OCI-LY3 (cell line): ENCODE results near the gene OR52E4.

ENCODE experiments used
- H2AFZ ChIP-seq: fragments of 200-600, 300-600 bp; shearing (Covaris generic); 2 replicates; pipeline ENCODE4 v1.6.0; 2014; ENCODE audit warnings: antibody characterized with exemption, low read depth, low read length
- H3K27ac ChIP-seq: fragments of 200-600, 300-600 bp; sonication (generic); 2 replicates; pipeline ENCODE4 v1.5.1; 2014; ENCODE audit warnings: mild to moderate bottlenecking, low read length, moderate library complexity, mixed read lengths
- H3K27me3 ChIP-seq: fragments of 200-600, 300-600 bp; sonication (generic); 2 replicates; pipeline ENCODE4 v1.6.1; 2014; ENCODE audit warnings: low read depth, low read length, mixed read lengths
- H3K36me3 ChIP-seq: fragments of 200-600, 300-600 bp; sonication (generic); replicated peaks from 2 replicates; pipeline ENCODE3; 2014; ENCODE audit warnings: low read depth, low read length, mixed read lengths
- H3K4me1 ChIP-seq: fragments of 300-600, 200-600 bp; sonication (generic); 2 replicates; pipeline ENCODE4 v1.6.1; 2014; ENCODE audit warnings: low read length, mixed read lengths
- H3K4me2 ChIP-seq: fragments of 200-600, 300-600 bp; sonication (generic); 2 replicates; pipeline ENCODE4 v1.6.1; 2014; ENCODE audit warnings: low read length, mixed read lengths
- H3K4me3 ChIP-seq: fragments of 300-600, 200-600 bp; sonication (generic); 2 replicates; pipeline ENCODE4 v1.5.1; 2014; ENCODE audit warnings: antibody characterized with exemption, mild to moderate bottlenecking, low read length, moderate library complexity
- H3K79me2 ChIP-seq: fragments of 300-600, 200-600 bp; shearing (Covaris generic); 2 replicates; pipeline ENCODE4 v1.6.1; 2014; ENCODE audit warnings: mild to moderate bottlenecking, low read length, mixed read lengths
- H3K9ac ChIP-seq: fragments of 300-600, 200-600 bp; shearing (Covaris generic); 2 replicates; pipeline ENCODE4 v1.6.0; 2014; ENCODE audit warnings: mild to moderate bottlenecking, low read length, moderate library complexity
- H3K9me3 ChIP-seq: fragments of 200-600, 300-600 bp; shearing (Covaris generic); 2 replicates; pipeline ENCODE4 v1.6.1; 2014; ENCODE audit warnings: low read length, mixed read lengths; ENCODE audit not compliant: insufficient read depth
- H4K20me1 ChIP-seq: fragments of 200-600, 300-600 bp; sonication (generic); 2 replicates; pipeline ENCODE4 v1.6.1; 2016; ENCODE audit warnings: low read length, mixed read lengths; ENCODE audit not compliant: insufficient read depth
- CTCF ChIP-seq: fragments of 200-600, 300-600 bp; sonication (generic); IDR thresholded peaks from 2 replicates; pipeline ENCODE4 v1.5.1; 2014; ENCODE audit warnings: antibody characterized with exemption, low read length, low read depth
- EZH2phosphoT487 ChIP-seq: fragments of 200-600 bp; shearing (Covaris generic); IDR thresholded peaks from 2 replicates; pipeline ENCODE4 v1.6.1; 2018; ENCODE audit warnings: antibody characterized with exemption, mixed run types, low read depth

The OR52E4 gene

GRCh38 chr11:5841797-5842196 lies 38.6 kb upstream of the OR52E4 start, which contains the start of gene OR52E6:
Gene OR52E6, minus strand, starts transcription at chr11:5841897. Its CDS starts 0 bp downstream, at chr11:5841897.
- Histone ChIP-seq H3K27me3 (no peaks in the 10 kb centered on the region), H3K4me3 (no peak within 1 kb of the TSS), H3K36me3 (no peaks in the 10 kb centered on the region), H4K20me1 (no peaks in the 10 kb centered on the region), H3K9ac (no peak within 1 kb of the TSS), H3K4me2 (no peak within 1 kb of the TSS), H2AFZ (no peak within 1 kb of the TSS), H3K79me2 (no peaks in the 10 kb centered on the region), H3K9me3 (no peaks in the 10 kb centered on the region), H3K4me1 (no peaks in the 10 kb centered on the region), H3K27ac (no peak within 1 kb of the TSS)
- TF ChIP-seq EZH2phosphoT487 (no peak), CTCF (no peak)

GRCh38 chr11:5846701-5847100 lies 33.7 kb upstream of the OR52E4 start:
- H3K4me2 ChIP-seq, result no peak overlapping the region
- no peaks in the 10 kb centered on the region for H3K36me3 ChIP-seq
- no peak overlapping the region for H2AFZ ChIP-seq
- H3K4me3 ChIP-seq, result no peak overlapping the region
- TF ChIP-seq CTCF (no peak), EZH2phosphoT487 (no peak)
- H4K20me1 ChIP-seq, result no peaks in the 10 kb centered on the region
- no peak overlapping the region for H3K9ac ChIP-seq
- H3K79me2 ChIP-seq, result no peaks in the 10 kb centered on the region
- no peak overlapping the region for H3K27ac ChIP-seq
- H3K4me1 ChIP-seq, result no peaks in the 10 kb centered on the region
- H3K9me3 ChIP-seq, result no peaks in the 10 kb centered on the region
- no peaks in the 10 kb centered on the region for H3K27me3 ChIP-seq

- H3K27me3 ChIP-seq, result no peaks in the 10 kb centered on the region
- H3K9ac ChIP-seq, result no peak overlapping the region
- H2AFZ ChIP-seq, result no peak overlapping the region
- TF ChIP-seq CTCF (no peak), EZH2phosphoT487 (no peak)
- no peaks in the 10 kb centered on the region for H3K36me3 ChIP-seq
- no peaks in the 10 kb centered on the region for H3K79me2 ChIP-seq
- no peaks in the 10 kb centered on the region for H4K20me1 ChIP-seq
- no peak overlapping the region for H3K4me3 ChIP-seq
- no peaks in the 10 kb centered on the region for H3K9me3 ChIP-seq
- no peaks in the 10 kb centered on the region for H3K4me1 ChIP-seq
- H3K27ac ChIP-seq, result no peak overlapping the region
- H3K4me2 ChIP-seq, result no peak overlapping the region
Measured at GRCh38 chr11:5847711-5848110, 32.7 kb upstream of the OR52E4 start.

GRCh38 chr11:5851002-5851401 lies 29.4 kb upstream of the OR52E4 start:
- Histone ChIP-seq H3K4me3 (no peak overlapping the region), H2AFZ (no peak overlapping the region), H3K27ac (no peak overlapping the region), H3K36me3 (no peaks in the 10 kb centered on the region), H3K79me2 (no peaks in the 10 kb centered on the region), H4K20me1 (no peaks in the 10 kb centered on the region), H3K9ac (no peak overlapping the region), H3K9me3 (no peaks in the 10 kb centered on the region), H3K4me2 (no peak overlapping the region), H3K27me3 (no peaks in the 10 kb centered on the region; the same call in 1 of the 2 replicates), H3K4me1 (no peaks in the 10 kb centered on the region)
- TF ChIP-seq EZH2phosphoT487 (no peak), CTCF (no peak)
